Astrocyte (in vitro differentiated cells and primary cell): ENCODE measurements around the gene PPM1H. TPM values are rescaled to one million over a fixed set of nuclear protein-coding genes. Genes with fewer than 3 reads are reported as not detected.

ENCODE experiments used
- DNase-seq: peaks from one replicate; pipeline ENCODE4 v3.0.0-alpha.2; 2010; ENCODE audit warnings: low read depth
- FAIRE-seq: peaks from 2 replicates; lab custom pipeline; 2011; peaks lifted over from hg19 to GRCh38; lab: Jason Lieb, UNC
- H2AFZ ChIP-seq: 2 replicates; pipeline ENCODE4 v1.6.0; 2012; ENCODE audit warnings: low read depth, low read length, inconsistent platforms
- H3K27ac ChIP-seq: 2 replicates; pipeline ENCODE4 v1.5.1; 2011; ENCODE audit warnings: low read depth, low read length, inconsistent platforms
- H3K27me3 ChIP-seq: 2 replicates; pipeline ENCODE4 v1.6.0; 2011; ENCODE audit warnings: low read length, inconsistent platforms; ENCODE audit not compliant: insufficient read depth
- H3K36me3 ChIP-seq: 2 replicates; pipeline ENCODE4 v1.5.1; 2011; ENCODE audit warnings: low read length, inconsistent platforms; ENCODE audit not compliant: insufficient read depth
- H3K4me1 ChIP-seq: 2 replicates; pipeline ENCODE4 v1.5.1; 2011; ENCODE audit warnings: low read length, inconsistent platforms; ENCODE audit not compliant: insufficient read depth
- H3K4me2 ChIP-seq: 2 replicates; pipeline ENCODE4 v1.6.0; 2012; ENCODE audit warnings: low read length, inconsistent platforms
- H3K4me3 ChIP-seq: 2 replicates; pipeline ENCODE4 v1.5.1; 2011; ENCODE audit warnings: low read depth, mild to moderate bottlenecking, low read length, inconsistent platforms; ENCODE audit not compliant: insufficient read depth
- H3K79me2 ChIP-seq: 2 replicates; pipeline ENCODE4 v1.6.0; 2012; ENCODE audit warnings: mild to moderate bottlenecking, low read length, inconsistent platforms; ENCODE audit not compliant: insufficient read depth
- H3K9ac ChIP-seq: 2 replicates; pipeline ENCODE4 v1.6.0; 2012; ENCODE audit warnings: mild to moderate bottlenecking, low read length, inconsistent platforms
- H3K9me3 ChIP-seq: 2 replicates; pipeline ENCODE4 v1.5.1; 2012; ENCODE audit warnings: low read depth, mild to moderate bottlenecking, low read length, inconsistent platforms; ENCODE audit not compliant: insufficient read depth
- H4K20me1 ChIP-seq: 2 replicates; pipeline ENCODE4 v1.6.0; 2012; ENCODE audit warnings: low read length, inconsistent platforms; ENCODE audit not compliant: insufficient read depth
- H3K27ac Mint-ChIP-seq: one replicate; pipeline ENCODE4 v1.8.0; 2021; ENCODE audit warnings: mild to moderate bottlenecking, mixed read lengths; ENCODE audit not compliant: unreplicated experiment
- H3K27me3 Mint-ChIP-seq: one replicate; pipeline ENCODE4 v1.8.0; 2021; ENCODE audit warnings: low read depth, mixed read lengths; ENCODE audit not compliant: unreplicated experiment
- H3K36me3 Mint-ChIP-seq: one replicate; pipeline ENCODE4 v1.8.0; 2021; ENCODE audit warnings: low read depth, mixed read lengths; ENCODE audit not compliant: unreplicated experiment
- H3K4me1 Mint-ChIP-seq: one replicate; pipeline ENCODE4 v1.8.0; 2021; ENCODE audit warnings: low read depth, mixed read lengths; ENCODE audit not compliant: unreplicated experiment
- H3K4me3 Mint-ChIP-seq: one replicate; pipeline ENCODE4 v1.8.0; 2021; ENCODE audit warnings: mild to moderate bottlenecking, moderate library complexity, mixed read lengths; ENCODE audit not compliant: unreplicated experiment
- H3K9me3 Mint-ChIP-seq: one replicate; pipeline ENCODE4 v1.8.0; 2021; ENCODE audit warnings: mild to moderate bottlenecking, mixed read lengths; ENCODE audit not compliant: unreplicated experiment
- EZH2 ChIP-seq: IDR thresholded peaks from 2 replicates; pipeline ENCODE4 v1.6.1; 2012; ENCODE audit warnings: mild to moderate bottlenecking, low read length, inconsistent platforms; ENCODE audit not compliant: insufficient read depth
- total RNA-seq: library from RNA; stranded (reverse); gene quantifications from 2 replicates; pipeline ENCODE4 v1.2.1, GENCODE V29; 2021
- TF ChIP-seq, protein P1 (sequence below): IDR thresholded peaks from 2 replicates; pipeline ENCODE4 v1.5.1; 2011; ENCODE audit warnings: low read depth, mild to moderate bottlenecking, inconsistent platforms, low read length, moderate library complexity; ENCODE audit not compliant: insufficient read depth

Gene PPM1H
- total RNA-seq, 1 donor from 2014 or later = 7.8 TPM

DNA sequence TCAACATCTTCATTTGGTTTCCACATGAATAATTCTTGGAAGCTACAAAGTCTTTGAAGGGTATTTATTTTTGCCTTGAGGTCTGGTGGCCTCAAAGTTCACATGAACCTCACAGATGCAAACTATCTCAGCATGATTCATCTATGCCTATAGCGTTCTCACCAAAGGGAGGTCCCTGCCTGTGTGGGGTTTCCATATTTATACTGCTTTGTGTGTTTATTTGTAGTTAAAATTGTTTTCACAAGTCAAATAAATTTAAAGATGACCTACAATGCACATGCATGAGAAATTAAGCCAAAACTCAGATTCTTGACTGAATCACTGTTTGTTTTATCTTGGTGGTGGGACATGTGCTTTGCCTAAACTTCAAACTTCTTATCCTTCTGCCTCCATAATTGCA lies 176.7 kb downstream of the PPM1H start:
- Histone ChIP-seq H4K20me1 (no peaks in the 10 kb centered on the region), H3K4me1 (peaks cover 10% of the 10 kb centered on the region), H3K9me3 (no peaks in the 10 kb centered on the region), H2AFZ (no peak overlapping the region), H3K36me3 (no peaks in the 10 kb centered on the region), H3K4me2 (no peak overlapping the region), H3K79me2 (no peaks in the 10 kb centered on the region), H3K9ac (no peak overlapping the region), H3K4me3 (no peak overlapping the region), H3K27me3 (no peaks in the 10 kb centered on the region), H3K27ac (peak overlapping the region; percentile 3)
- TF ChIP-seq, protein P1, sequence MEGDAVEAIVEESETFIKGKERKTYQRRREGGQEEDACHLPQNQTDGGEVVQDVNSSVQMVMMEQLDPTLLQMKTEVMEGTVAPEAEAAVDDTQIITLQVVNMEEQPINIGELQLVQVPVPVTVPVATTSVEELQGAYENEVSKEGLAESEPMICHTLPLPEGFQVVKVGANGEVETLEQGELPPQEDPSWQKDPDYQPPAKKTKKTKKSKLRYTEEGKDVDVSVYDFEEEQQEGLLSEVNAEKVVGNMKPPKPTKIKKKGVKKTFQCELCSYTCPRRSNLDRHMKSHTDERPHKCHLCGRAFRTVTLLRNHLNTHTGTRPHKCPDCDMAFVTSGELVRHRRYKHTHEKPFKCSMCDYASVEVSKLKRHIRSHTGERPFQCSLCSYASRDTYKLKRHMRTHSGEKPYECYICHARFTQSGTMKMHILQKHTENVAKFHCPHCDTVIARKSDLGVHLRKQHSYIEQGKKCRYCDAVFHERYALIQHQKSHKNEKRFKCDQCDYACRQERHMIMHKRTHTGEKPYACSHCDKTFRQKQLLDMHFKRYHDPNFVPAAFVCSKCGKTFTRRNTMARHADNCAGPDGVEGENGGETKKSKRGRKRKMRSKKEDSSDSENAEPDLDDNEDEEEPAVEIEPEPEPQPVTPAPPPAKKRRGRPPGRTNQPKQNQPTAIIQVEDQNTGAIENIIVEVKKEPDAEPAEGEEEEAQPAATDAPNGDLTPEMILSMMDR = no peak
- TF ChIP-seq EZH2 = no peak
- Mint-ChIP-seq H3K9me3 (peaks cover 6% of the 10 kb centered on the region), H3K4me3 (no peak overlapping the region), H3K36me3 (peaks cover 10% of the 10 kb centered on the region), H3K27me3 (no peaks in the 10 kb centered on the region), H3K27ac (no peak overlapping the region), H3K4me1 (peaks cover 2% of the 10 kb centered on the region)
- FAIRE-seq = no peak
- DNase-seq = peak; percentile 79

DNA sequence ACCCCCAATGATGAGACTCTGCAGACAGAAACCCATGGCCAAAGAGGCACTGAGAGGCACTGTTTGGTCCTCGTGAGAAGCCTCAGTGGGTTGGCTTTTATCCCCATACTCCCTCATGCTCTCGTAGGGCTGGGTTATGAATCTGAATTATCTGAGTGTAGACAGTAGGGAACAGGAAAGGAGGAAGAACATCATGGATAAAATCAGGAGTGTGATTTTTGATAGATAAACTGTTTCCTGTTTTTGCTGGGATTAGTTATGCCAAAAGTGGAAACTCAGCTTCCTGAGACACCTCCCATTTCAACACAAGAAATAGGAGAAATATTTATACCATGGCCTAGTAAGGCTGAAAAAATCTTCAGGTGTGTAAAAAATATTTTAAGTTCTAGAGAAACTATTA lies 177.9 kb downstream of the PPM1H start:
- Histone ChIP-seq H3K4me2 (no peak overlapping the region), H2AFZ (no peak overlapping the region), H3K9ac (no peak overlapping the region), H3K36me3 (no peaks in the 10 kb centered on the region), H3K4me3 (no peak overlapping the region), H3K27me3 (no peaks in the 10 kb centered on the region), H3K4me1 (peaks cover 10% of the 10 kb centered on the region), H4K20me1 (no peaks in the 10 kb centered on the region), H3K79me2 (no peaks in the 10 kb centered on the region), H3K9me3 (no peaks in the 10 kb centered on the region), H3K27ac (no peak overlapping the region)
- H3K9me3 Mint-ChIP-seq = peaks cover 6% of the 10 kb centered on the region
- FAIRE-seq = no peak
- no peak for DNase-seq
- H3K27me3 Mint-ChIP-seq = no peaks in the 10 kb centered on the region
- H3K4me1 Mint-ChIP-seq = peaks cover 2% of the 10 kb centered on the region
- H3K27ac Mint-ChIP-seq = no peak overlapping the region
- peaks cover 10% of the 10 kb centered on the region for H3K36me3 Mint-ChIP-seq
- H3K4me3 Mint-ChIP-seq = no peak overlapping the region
- TF ChIP-seq, protein P1 = no peak
- no peak for TF ChIP-seq EZH2

DNA sequence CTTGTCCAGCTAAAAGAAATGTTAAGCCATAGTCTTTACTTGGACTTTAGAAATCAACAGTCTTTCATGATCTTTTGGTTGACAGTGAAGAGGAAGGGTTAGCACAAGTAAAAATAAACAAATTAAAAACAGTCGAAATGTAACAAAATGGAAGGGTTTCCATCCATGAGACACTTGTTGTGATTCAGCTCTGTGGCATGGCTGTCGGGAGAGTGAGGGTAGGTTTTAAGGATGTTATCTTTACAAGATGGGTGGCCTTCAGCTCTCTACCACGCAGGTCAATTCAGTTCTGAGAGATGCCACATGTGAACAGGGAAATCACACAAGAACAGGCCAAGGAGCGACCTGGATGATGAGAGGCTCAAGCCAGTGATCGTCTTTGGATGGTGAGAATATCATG lies 180.2 kb downstream of the PPM1H start:
- Histone ChIP-seq H3K36me3 (no peaks in the 10 kb centered on the region), H3K9me3 (no peaks in the 10 kb centered on the region), H3K9ac (no peak overlapping the region), H3K79me2 (no peaks in the 10 kb centered on the region), H3K4me3 (no peak overlapping the region), H2AFZ (no peak overlapping the region), H3K4me1 (peaks cover 10% of the 10 kb centered on the region), H3K27me3 (no peaks in the 10 kb centered on the region), H3K4me2 (no peak overlapping the region), H4K20me1 (no peaks in the 10 kb centered on the region), H3K27ac (no peak overlapping the region)
- H3K9me3 Mint-ChIP-seq = peaks cover 4% of the 10 kb centered on the region
- FAIRE-seq (no peak), DNase-seq (no peak)
- H3K4me1 Mint-ChIP-seq = no peaks in the 10 kb centered on the region
- H3K27ac Mint-ChIP-seq = no peak overlapping the region
- no peaks in the 10 kb centered on the region for H3K27me3 Mint-ChIP-seq
- TF ChIP-seq EZH2 = no peak
- TF ChIP-seq, protein P1 = no peak
- peaks cover 10% of the 10 kb centered on the region for H3K36me3 Mint-ChIP-seq
- H3K4me3 Mint-ChIP-seq = no peak overlapping the region
